GM12878 (cell line): ENCODE data around the gene CCDC187. TPM values are rescaled to one million over a fixed set of nuclear protein-coding genes. Genes with fewer than 3 reads are reported as not detected.

ENCODE experiments used
- ATAC-seq: fragments of 200-7000 bp; cut with Tn5 transposase; 3 replicates; pipeline ENCODE4 v1.9.1; 2020; ENCODE audit warnings: mild to moderate bottlenecking, moderate library complexity
- BruUV-seq: library from RNA; stranded (reverse); fragments of 400-500 nt; replicated peaks from 2 replicates; lab custom pipeline; 2021; lab: Mats Ljungman, UMichigan
- CTCF ChIA-PET: fragments of 300-600 bp; sonication (Branson Sonifier 250); formaldehyde crosslinking; extraction: SDS; loops from one replicate; lab custom pipeline; 2021; ENCODE audit warnings: inconsistent platforms; lab: Yijun Ruan, JAX
- POLR2A ChIA-PET: fragments of 350-600 bp; formaldehyde crosslinking; extraction: SDS; loops from one replicate; lab custom pipeline; 2021; ENCODE audit warnings: inconsistent platforms; lab: Charles Lee
- RAD21 ChIA-PET: fragments of 300-600 bp; sonication (Branson Sonifier 250); formaldehyde crosslinking; loops from one replicate; lab custom pipeline; 2023; ENCODE audit warnings: antibody characterized with exemption; ENCODE audit not compliant: unreplicated experiment; lab: Charles Lee
- SMC1A ChIA-PET: fragments of 300-600 bp; sonication (Branson Sonifier 250); formaldehyde crosslinking; loops from one replicate; lab custom pipeline; 2023; ENCODE audit not compliant: unreplicated experiment, uncharacterized antibody; lab: Charles Lee
- DNase-seq: peaks from one replicate; pipeline ENCODE4 v3.0.0-alpha.2; 2011; ENCODE audit warnings: low read depth, low spot score
- FAIRE-seq: peaks from 3 replicates; lab custom pipeline; 2011; peaks lifted over from hg19 to GRCh38; lab: Jason Lieb, UNC
- H2AFZ ChIP-seq: 2 replicates; pipeline ENCODE4 v1.6.0; 2011; ENCODE audit warnings: low read depth, low read length, control low read depth; ENCODE audit not compliant: control insufficient read depth
- H3K27ac ChIP-seq: 2 replicates; pipeline ENCODE4 v1.5.1; 2011; ENCODE audit warnings: control low read depth; ENCODE audit not compliant: control insufficient read depth, insufficient read depth
- H3K27me3 ChIP-seq, 2 experiments: replicated peaks in 1 of 2; 2 replicates each; pipeline versions ENCODE4 v1.6.0 to v1.6.1; 2011; ENCODE audit warnings: low read length in 1 of 2; ENCODE audit not compliant: control insufficient read depth in 2 of 2, insufficient read depth in 2 of 2
- H3K36me3 ChIP-seq, 2 experiments: 2 replicates each; pipeline ENCODE4 v1.5.1; 2011; ENCODE audit warnings: low read length in 1 of 2; ENCODE audit not compliant: control insufficient read depth in 2 of 2, insufficient read depth in 2 of 2
- H3K4me1 ChIP-seq: 2 replicates; pipeline ENCODE4 v1.6.1; 2011; ENCODE audit warnings: mild to moderate bottlenecking, low read length, moderate library complexity, mixed read lengths; ENCODE audit not compliant: control insufficient read depth, insufficient read depth
- H3K4me2 ChIP-seq: 2 replicates; pipeline ENCODE4 v1.6.0; 2011; ENCODE audit warnings: control low read depth; ENCODE audit not compliant: control insufficient read depth, insufficient read depth
- H3K4me3 ChIP-seq: fragments of 200-600 bp; sonication (generic); 2 replicates; pipeline ENCODE4 v1.5.1; 2016
- H3K79me2 ChIP-seq: 2 replicates; pipeline ENCODE4 v1.6.0; 2011; ENCODE audit warnings: low read length; ENCODE audit not compliant: control insufficient read depth, insufficient read depth
- H3K9ac ChIP-seq: 2 replicates; pipeline ENCODE4 v1.8.0; 2011; ENCODE audit warnings: low read length, control low read depth, mixed read lengths; ENCODE audit not compliant: control insufficient read depth, insufficient read depth
- H3K9me3 ChIP-seq: replicated peaks from 3 replicates; pipeline ENCODE4 v1.5.1; 2011; ENCODE audit warnings: mild to moderate bottlenecking, low read length; ENCODE audit not compliant: control insufficient read depth, insufficient read depth
- H4K20me1 ChIP-seq: 2 replicates; pipeline ENCODE4 v1.6.0; 2011; ENCODE audit not compliant: control insufficient read depth, insufficient read depth
- BHLHE40 ChIP-seq, 2 experiments: fragments of 450-650 bp in 1 of 2; IDR thresholded peaks; 2 replicates each; pipeline ENCODE4 v1.6.1; 2011 to 2017; ENCODE audit warnings: low read depth in 2 of 2, borderline replicate concordance in 1 of 2, improper control_type of control experiment in 1 of 2, low read length in 1 of 2, mild to moderate bottlenecking in 1 of 2
- IKZF2 ChIP-seq, 2 experiments: fragments of 450-650 bp; IDR thresholded peaks; 2 replicates each; pipeline ENCODE4 v1.6.1; 2017; ENCODE audit warnings: mild to moderate bottlenecking in 2 of 2, moderate library complexity in 2 of 2
- KAT2A ChIP-seq: conservative IDR thresholded peaks from 2 replicates; pipeline ENCODE4 v1.6.1; 2011; ENCODE audit warnings: low read depth, low read length; ENCODE audit not compliant: control insufficient read depth
- NFIC ChIP-seq: IDR thresholded peaks from 2 replicates; pipeline ENCODE4 v1.6.1; 2012; ENCODE audit warnings: low read depth, mild to moderate bottlenecking, inconsistent platforms, low read length, moderate library complexity
- NKRF ChIP-seq: fragments of 450-650 bp; conservative IDR thresholded peaks from 2 replicates; pipeline ENCODE4 v1.6.1; 2017; ENCODE audit warnings: mild to moderate bottlenecking, moderate library complexity
- RUNX3 ChIP-seq: IDR thresholded peaks from 2 replicates; pipeline ENCODE4 v1.6.1; 2012; ENCODE audit warnings: low read length, inconsistent platforms
- SMAD1 ChIP-seq: fragments of 450-650 bp; IDR thresholded peaks from 2 replicates; pipeline ENCODE4 v1.6.1; 2018; ENCODE audit warnings: mild to moderate bottlenecking, low read depth; ENCODE audit not compliant: partially characterized antibody
- SP1 ChIP-seq: IDR thresholded peaks from one replicate; pipeline ENCODE4 v1.6.1; 2011; ENCODE audit warnings: low read depth, low read length
- ZNF592 ChIP-seq: fragments of 450-650 bp; IDR thresholded peaks from 2 replicates; pipeline ENCODE4 v1.6.1; 2017; ENCODE audit warnings: mild to moderate bottlenecking, moderate library complexity
- WGBS: methylation state at CpG from one replicate; pipeline ENCODE4 v1.1.6; 2016; ENCODE audit warnings: low lambda C conversion rate; ENCODE audit not compliant: insufficient replicate concordance, insufficient coverage; ENCODE audit errors: missing lambda C conversion rate; 5-methylcytosine and 5-hydroxymethylcytosine counted together
- in situ Hi-C: fragments of 300-500 bp; cut with MboI; formaldehyde crosslinking; loops from 9 replicates; pipeline ENCODE4 v1.14.3; 2018; ENCODE audit warnings: mixed read lengths
- intact Hi-C: fragments of 100-400 bp; cut with micrococcal nuclease; formaldehyde crosslinking; loops from one replicate; pipeline ENCODE4 v1.14.2; 2022; ENCODE audit not compliant: unreplicated experiment
- polyA plus RNA-seq, 11 experiments: library from polyadenylated mRNA; depleted of rRNA in 4 of 11; unstranded in 6 of 11; stranded (reverse) in 5 of 11; fragments of >200 nt; fragmentation: Nextera tagmentation in 4 of 11; fragmentation: Illumina TruSeq in 1 of 11; extraction: Ambion mirVana in 4 of 11; extraction: Trizol in 1 of 11; gene quantifications; 1 replicate in 1 of 11; 2 replicates in 10 of 11; pipeline versions ENCODE4 v1.2.1 to v1.2.3, GENCODE V29; 2011 to 2016; ENCODE audit warnings: inconsistent platforms in 2 of 11, missing spikeins in 2 of 11, low read depth in 1 of 11
- total RNA-seq, 4 experiments: library from RNA; depleted of rRNA in 3 of 4; stranded (reverse); fragments of >200 nt in 3 of 4; fragmentation: Illumina TruSeq in 1 of 4; extraction: Trizol in 1 of 4; gene quantifications; 2 replicates each; pipeline versions ENCODE4 v1.2.1 to v1.2.3, GENCODE V29; 2013 to 2021
- TF ChIP-seq, protein P1 (sequence below): IDR thresholded peaks from 2 replicates; pipeline ENCODE4 v1.6.1; 2012; ENCODE audit warnings: low read length, inconsistent platforms
- TF ChIP-seq, protein P2 (sequence below): fragments of 450-650 bp; IDR thresholded peaks from 2 replicates; pipeline ENCODE4 v1.6.1; 2016; ENCODE audit warnings: mild to moderate bottlenecking, moderate library complexity, borderline replicate concordance

CCDC187 gene
- total and polyA plus RNA-seq, 10 of the 15 experiments (the other 5 are each of a cell fraction or from before 2014, with no cell fraction given), result 0.04 to 0.23 (median 0.04) TPM; not detected in 7

- CTCF ChIA-PET, result interaction anchor here (0.6 kb wide), 1 partner anchor 174 kb away, joined by 5 read pairs; no protein-coding TSS in a partner anchor
- Histone ChIP-seq H3K4me2 (no peak overlapping the region), H3K27ac (no peak overlapping the region), H3K9me3 (peaks cover 8% of the 10 kb centered on the region; the same call in 2 of the 3 replicates), H3K36me3 (no peaks in the 10 kb centered on the region), H2AFZ (no peak overlapping the region), H3K79me2 (no peaks in the 10 kb centered on the region), H3K4me1 (no peaks in the 10 kb centered on the region; the same call in 1 of the 2 replicates), H3K4me3 (no peak overlapping the region), H4K20me1 (no peaks in the 10 kb centered on the region), H3K9ac (no peak overlapping the region), H3K27me3 (peaks cover 0 to 5% of the 10 kb centered on the region in 2 experiments)
- POLR2A ChIA-PET, result no interaction called here
- SMC1A ChIA-PET, result no interaction called here
- FAIRE-seq (no peak), DNase-seq (no peak), ATAC-seq (no peak)
- BruUV-seq, result no TSS peak
- intact Hi-C loops (no loop called here), in situ Hi-C loops (no loop called here)
- RAD21 ChIA-PET, result interaction anchor here (0.6 kb wide), 1 partner anchor 341 kb away, joined by 4 read pairs; no protein-coding TSS in a partner anchor
- 0% methylated on average over 3 of the region's 3 CpGs for whole genome bisulfite sequencing
- TF ChIP-seq, protein P1, sequence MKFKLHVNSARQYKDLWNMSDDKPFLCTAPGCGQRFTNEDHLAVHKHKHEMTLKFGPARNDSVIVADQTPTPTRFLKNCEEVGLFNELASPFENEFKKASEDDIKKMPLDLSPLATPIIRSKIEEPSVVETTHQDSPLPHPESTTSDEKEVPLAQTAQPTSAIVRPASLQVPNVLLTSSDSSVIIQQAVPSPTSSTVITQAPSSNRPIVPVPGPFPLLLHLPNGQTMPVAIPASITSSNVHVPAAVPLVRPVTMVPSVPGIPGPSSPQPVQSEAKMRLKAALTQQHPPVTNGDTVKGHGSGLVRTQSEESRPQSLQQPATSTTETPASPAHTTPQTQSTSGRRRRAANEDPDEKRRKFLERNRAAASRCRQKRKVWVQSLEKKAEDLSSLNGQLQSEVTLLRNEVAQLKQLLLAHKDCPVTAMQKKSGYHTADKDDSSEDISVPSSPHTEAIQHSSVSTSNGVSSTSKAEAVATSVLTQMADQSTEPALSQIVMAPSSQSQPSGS, result no peak
- TF ChIP-seq SP1 (no peak), SMAD1 (no peak), RUNX3 (no peak), NKRF (no peak), ZNF592 (no peak), BHLHE40 (IDR thresholded peaks at IDR 0.05; ENCODE audit: borderline replicate concordance in 1 of 2, low read depth in 2 of 2, low read length in 1 of 2) (no peak), IKZF2 (IDR thresholded peaks at IDR 0.05) (no peak), KAT2A (no peak), NFIC (no peak)
- TF ChIP-seq, protein P2, sequence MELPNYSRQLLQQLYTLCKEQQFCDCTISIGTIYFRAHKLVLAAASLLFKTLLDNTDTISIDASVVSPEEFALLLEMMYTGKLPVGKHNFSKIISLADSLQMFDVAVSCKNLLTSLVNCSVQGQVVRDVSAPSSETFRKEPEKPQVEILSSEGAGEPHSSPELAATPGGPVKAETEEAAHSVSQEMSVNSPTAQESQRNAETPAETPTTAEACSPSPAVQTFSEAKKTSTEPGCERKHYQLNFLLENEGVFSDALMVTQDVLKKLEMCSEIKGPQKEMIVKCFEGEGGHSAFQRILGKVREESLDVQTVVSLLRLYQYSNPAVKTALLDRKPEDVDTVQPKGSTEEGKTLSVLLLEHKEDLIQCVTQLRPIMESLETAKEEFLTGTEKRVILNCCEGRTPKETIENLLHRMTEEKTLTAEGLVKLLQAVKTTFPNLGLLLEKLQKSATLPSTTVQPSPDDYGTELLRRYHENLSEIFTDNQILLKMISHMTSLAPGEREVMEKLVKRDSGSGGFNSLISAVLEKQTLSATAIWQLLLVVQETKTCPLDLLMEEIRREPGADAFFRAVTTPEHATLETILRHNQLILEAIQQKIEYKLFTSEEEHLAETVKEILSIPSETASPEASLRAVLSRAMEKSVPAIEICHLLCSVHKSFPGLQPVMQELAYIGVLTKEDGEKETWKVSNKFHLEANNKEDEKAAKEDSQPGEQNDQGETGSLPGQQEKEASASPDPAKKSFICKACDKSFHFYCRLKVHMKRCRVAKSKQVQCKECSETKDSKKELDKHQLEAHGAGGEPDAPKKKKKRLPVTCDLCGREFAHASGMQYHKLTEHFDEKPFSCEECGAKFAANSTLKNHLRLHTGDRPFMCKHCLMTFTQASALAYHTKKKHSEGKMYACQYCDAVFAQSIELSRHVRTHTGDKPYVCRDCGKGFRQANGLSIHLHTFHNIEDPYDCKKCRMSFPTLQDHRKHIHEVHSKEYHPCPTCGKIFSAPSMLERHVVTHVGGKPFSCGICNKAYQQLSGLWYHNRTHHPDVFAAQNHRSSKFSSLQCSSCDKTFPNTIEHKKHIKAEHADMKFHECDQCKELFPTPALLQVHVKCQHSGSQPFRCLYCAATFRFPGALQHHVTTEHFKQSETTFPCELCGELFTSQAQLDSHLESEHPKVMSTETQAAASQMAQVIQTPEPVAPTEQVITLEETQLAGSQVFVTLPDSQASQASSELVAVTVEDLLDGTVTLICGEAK, result no peak
Measured at GRCh38 chr9:136314056-136314416, 10.1 kb upstream of the CCDC187 start.
